Measurements from ENCODE around the gene MT1G. TPM values are rescaled to one million over a fixed set of nuclear protein-coding genes. Genes with fewer than 3 reads are reported as not detected.

Gene MT1G
- total RNA-seq, 4 donors from 2014 or later, result 35.9 to 117 (median 62.7) TPM

GRCh38 chr16:56710181-56710737, 42.4 kb upstream of the MT1G start:
- no peak overlapping the region for H3K4me3 ChIP-seq

GRCh38 chr16:56709443-56710040, 41.7 kb upstream of the MT1G start:
- 92% methylated on average over 4 of the region's 4 CpGs for WGBS
- no peak for DNase-seq (ENCODE audit: low spot score in 2 of 2)

More at GRCh38 chr16:56710181-56710737, 42.4 kb upstream of the MT1G start:
- 77% methylated on average over 3 of the region's 3 CpGs for WGBS
- TF ChIP-seq POLR2A (IDR thresholded peaks at IDR 0.05) (no peak), CTCF (IDR thresholded peaks at IDR 0.05) (no peak), POLR2AphosphoS5 (IDR thresholded peaks at IDR 0.05) (no peak), EP300 (IDR thresholded peaks at IDR 0.05) (no peak)
- Histone ChIP-seq H3K27ac (no peak overlapping the region), H3K9me3 (no peaks in the 10 kb centered on the region), H3K4me1 (peaks cover 3% of the 10 kb centered on the region), H3K36me3 (no peaks in the 10 kb centered on the region), H3K27me3 (no peaks in the 10 kb centered on the region)
- DNase-seq (ENCODE audit: low spot score in 2 of 2), result no peak

DNA sequence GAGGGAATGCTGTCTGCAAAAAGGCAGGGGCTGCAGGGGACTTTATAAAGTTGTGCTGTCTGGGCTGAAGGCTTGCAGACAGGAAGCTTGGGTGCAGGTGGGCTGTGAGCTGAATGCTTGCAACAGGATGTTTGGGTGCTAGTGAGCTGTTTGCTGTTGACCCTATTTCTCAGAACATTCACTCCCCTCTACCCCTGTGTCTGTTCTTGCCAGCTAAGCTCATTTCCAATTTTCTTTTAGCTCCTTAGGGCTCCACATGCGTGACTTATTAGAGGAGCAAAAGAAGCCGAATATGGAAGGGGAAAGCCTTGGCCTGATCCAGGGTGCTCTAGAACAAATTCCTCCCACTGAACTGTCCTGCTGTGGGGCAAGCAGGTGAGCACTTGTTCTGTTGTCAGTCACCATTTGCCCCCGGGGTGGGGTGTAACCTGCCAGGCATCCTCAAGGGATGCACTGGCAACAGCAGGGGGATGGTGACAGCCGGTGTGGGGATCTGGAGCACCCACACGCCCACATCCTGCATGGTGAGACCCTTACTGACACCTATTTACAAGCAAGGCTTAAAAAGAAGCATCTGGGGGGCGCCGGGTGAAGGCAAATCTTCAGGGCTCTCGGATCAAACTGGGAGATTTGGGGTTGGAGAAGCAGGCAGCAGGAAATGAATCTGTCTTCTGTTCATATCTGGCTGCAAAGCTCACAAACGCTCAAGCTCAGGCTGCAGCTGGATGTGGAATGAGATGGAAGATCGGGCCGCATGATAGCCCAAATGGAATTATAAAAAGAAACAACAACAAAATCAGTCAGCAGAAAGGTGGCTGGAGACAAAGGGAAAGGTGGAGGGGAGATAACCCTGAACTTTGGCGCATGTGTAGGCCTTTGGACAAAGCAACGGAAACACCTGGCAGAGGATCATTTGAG, 40.9 kb upstream of the MT1G start:
- Histone ChIP-seq H3K36me3 (no peaks in the 10 kb centered on the region), H3K27ac (no peak overlapping the region), H3K9me3 (no peaks in the 10 kb centered on the region), H3K4me1 (peaks cover 3% of the 10 kb centered on the region), H3K27me3 (no peaks in the 10 kb centered on the region), H3K4me3 (no peak overlapping the region)
- TF ChIP-seq POLR2AphosphoS5 (IDR thresholded peaks at IDR 0.05), result no peak
- TF ChIP-seq CTCF (IDR thresholded peaks at IDR 0.05), result no peak
- no peak for TF ChIP-seq EP300 (IDR thresholded peaks at IDR 0.05)
- no peak for DNase-seq (ENCODE audit: low spot score in 2 of 2)
- WGBS, result 51% methylated on average over 10 of the region's 13 CpGs

More at GRCh38 chr16:56709443-56710040, 41.7 kb upstream of the MT1G start:
- H3K4me1 ChIP-seq, result peaks cover 3% of the 10 kb centered on the region
- TF ChIP-seq POLR2AphosphoS5 (IDR thresholded peaks at IDR 0.05) (no peak), POLR2A (IDR thresholded peaks at IDR 0.05) (no peak)
- no peaks in the 10 kb centered on the region for H3K36me3 ChIP-seq
- no peaks in the 10 kb centered on the region for H3K27me3 ChIP-seq
- H3K9me3 ChIP-seq, result no peaks in the 10 kb centered on the region
- no peak overlapping the region for H3K4me3 ChIP-seq
- H3K27ac ChIP-seq, result no peak overlapping the region

GRCh38 chr16:56702836-56703235, 35.0 kb upstream of the MT1G start:
- no peaks in the 10 kb centered on the region for H3K36me3 ChIP-seq
- DNase-seq (ENCODE audit: low spot score in 2 of 2), result no peak
- no peak overlapping the region for H3K27ac ChIP-seq
- H3K27me3 ChIP-seq, result no peaks in the 10 kb centered on the region
- TF ChIP-seq CTCF (IDR thresholded peaks at IDR 0.05) (no peak), POLR2A (IDR thresholded peaks at IDR 0.05) (no peak), EP300 (IDR thresholded peaks at IDR 0.05) (no peak), POLR2AphosphoS5 (IDR thresholded peaks at IDR 0.05) (no peak)
- no peaks in the 10 kb centered on the region for H3K9me3 ChIP-seq
- H3K4me1 ChIP-seq, result peaks cover 9% of the 10 kb centered on the region
- H3K4me3 ChIP-seq, result no peak overlapping the region
- 96% methylated on average over 5 of the region's 5 CpGs for WGBS

DNA sequence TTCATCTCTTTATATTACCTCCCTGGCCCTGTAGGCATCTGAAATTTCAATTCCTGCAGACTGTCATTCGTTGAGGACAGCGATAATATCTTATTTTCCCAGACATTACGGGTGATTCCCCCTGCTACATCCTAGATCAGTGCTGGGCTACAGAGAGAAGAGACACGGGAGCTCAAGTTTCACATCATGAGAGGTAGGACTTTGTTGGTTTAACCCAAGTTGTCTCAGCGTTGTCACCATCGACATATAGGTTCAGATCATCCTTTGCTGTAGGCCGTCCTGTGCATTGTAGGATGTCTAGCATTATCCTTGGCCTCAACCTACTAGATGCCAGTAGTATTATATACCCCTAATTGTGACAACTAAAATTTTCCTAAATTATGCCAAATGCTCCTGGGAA, 33.7 kb upstream of the MT1G start:
- Histone ChIP-seq H3K9me3 (no peaks in the 10 kb centered on the region), H3K27ac (no peak overlapping the region), H3K36me3 (no peaks in the 10 kb centered on the region), H3K4me1 (peaks cover 9% of the 10 kb centered on the region), H3K27me3 (no peaks in the 10 kb centered on the region), H3K4me3 (no peak overlapping the region)
- no peak for DNase-seq (ENCODE audit: low spot score in 2 of 2)
- TF ChIP-seq POLR2AphosphoS5 (IDR thresholded peaks at IDR 0.05) (no peak), CTCF (IDR thresholded peaks at IDR 0.05) (no peak), EP300 (IDR thresholded peaks at IDR 0.05) (no peak), POLR2A (IDR thresholded peaks at IDR 0.05) (no peak)
- WGBS, result 80% methylated on average over 7 of the region's 7 CpGs
